GM18858 (cell line): ENCODE measurements around the gene ELOA.
"Not testable (repeated sequence)": the region's sequence is repeated elsewhere in the genome, so short reads cannot be mapped to it uniquely, and the experiment has no call there.

Experiments used
- ATAC-seq: cut with Tn5 transposase; IDR thresholded peaks from one replicate; pipeline ENCODE4 v1.9.1; 2021; ENCODE audit not compliant: unreplicated experiment

Gene ELOA

GRCh38 chr1:23743287-23744152 lies at the start of gene ELOA:
TSS of gene ELOA (plus strand) at chr1:23743471. CDS start at chr1:23743504, 33 bp downstream.
- ATAC-seq, result peak; percentile 47

- no peak for ATAC-seq
Measured at GRCh38 chr1:23693599-23693998, 49.7 kb upstream of the ELOA start.

GRCh38 chr1:23694371-23694770 lies 48.9 kb upstream of the ELOA start:
- no peak for ATAC-seq

GRCh38 chr1:23695667-23696066 lies 47.6 kb upstream of the ELOA start:
- ATAC-seq, result no peak

GRCh38 chr1:23696335-23696989 lies 46.8 kb upstream of the ELOA start:
- ATAC-seq, result no peak

GRCh38 chr1:23698466-23698865 lies 44.8 kb upstream of the ELOA start:
- ATAC-seq, result no peak

- no peak for ATAC-seq
Measured at GRCh38 chr1:23699280-23700179, 43.7 kb upstream of the ELOA start.

GRCh38 chr1:23701310-23701709 lies 42.0 kb upstream of the ELOA start:
- no peak for ATAC-seq

GRCh38 chr1:23701996-23702395 lies 41.3 kb upstream of the ELOA start:
- ATAC-seq, result no peak

- ATAC-seq, result no peak
Measured at GRCh38 chr1:23704834-23705495, 38.3 kb upstream of the ELOA start.

GRCh38 chr1:23709229-23709628 lies 34.0 kb upstream of the ELOA start:
- ATAC-seq, result no peak

GRCh38 chr1:23718482-23718881 lies 24.8 kb upstream of the ELOA start:
- ATAC-seq, result no peak

- no peak for ATAC-seq
Measured at GRCh38 chr1:23719162-23719820, 24.0 kb upstream of the ELOA start.

GRCh38 chr1:23720256-23720995 lies 22.8 kb upstream of the ELOA start:
- ATAC-seq, result peak; percentile 50

- ATAC-seq, result no peak
Measured at GRCh38 chr1:23722652-23723051, 20.6 kb upstream of the ELOA start.

GRCh38 chr1:23726686-23727085 lies 16.6 kb upstream of the ELOA start:
- no peak for ATAC-seq

- ATAC-seq, result no peak
Measured at GRCh38 chr1:23727362-23727811, 15.9 kb upstream of the ELOA start.

GRCh38 chr1:23732363-23733224 lies 10.7 kb upstream of the ELOA start:
- no peak for ATAC-seq

- ATAC-seq, result not testable (repeated sequence)
Measured at GRCh38 chr1:23733281-23733680, 10.0 kb upstream of the ELOA start.
